ENCODE measurements around the gene ST14.
"Not testable (repeated sequence)": the region's sequence is repeated elsewhere in the genome, so short reads cannot be mapped to it uniquely, and the experiment has no call there.

Gene ST14

DNA sequence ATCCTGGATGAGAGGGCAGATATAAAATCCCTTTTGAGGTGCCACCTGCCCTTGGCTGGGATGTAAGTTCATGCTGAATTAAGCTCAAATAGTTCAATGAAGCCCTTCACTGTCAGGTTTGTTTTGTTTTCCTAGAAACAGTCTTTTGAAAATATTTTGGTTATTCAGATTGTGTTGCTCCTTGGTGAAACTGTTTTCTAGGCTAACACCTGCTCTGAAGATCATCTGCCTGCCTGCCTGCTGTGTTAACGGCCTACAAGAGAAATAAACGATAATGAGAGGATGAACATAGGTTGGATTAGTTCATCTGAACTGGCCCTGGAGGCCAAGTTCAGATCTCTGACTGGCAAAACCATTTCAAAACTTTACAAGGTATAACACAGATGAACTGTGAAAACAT, 87.7 kb downstream of the ST14 start:
- no peak for DNase-seq (ENCODE audit: low read depth in 1 of 2, low spot score in 1 of 2)
- no peak for TF ChIP-seq JUND (IDR thresholded peaks at IDR 0.05; ENCODE audit: low read depth)
- in situ Hi-C loops (cut with HindIII; ENCODE audit: low pct_unique_long_range_greater_than_20kb, low sequenced_read_pairs) = no loop called here

DNA sequence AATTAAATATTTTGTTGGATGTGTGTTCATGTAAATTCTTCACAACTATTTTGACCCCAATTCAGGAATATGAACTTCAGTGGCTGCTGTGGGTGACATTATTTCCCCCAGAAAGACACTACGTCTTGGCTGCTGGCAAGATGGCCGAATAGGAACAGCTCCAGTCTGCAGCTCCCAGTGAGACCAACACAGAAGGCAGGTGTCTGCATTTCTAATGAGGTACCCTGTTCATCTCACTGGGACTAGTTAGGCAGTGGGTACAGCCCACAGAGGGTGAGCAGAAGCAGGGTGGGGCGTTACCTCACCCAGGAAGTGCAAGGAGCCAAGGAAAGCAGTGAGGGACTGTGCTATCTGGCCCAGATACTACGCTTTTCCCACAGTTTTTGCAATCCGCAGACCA, 89.8 kb downstream of the ST14 start:
- DNase-seq (ENCODE audit: low read depth in 1 of 2, low spot score in 1 of 2) = no peak
- no peak for TF ChIP-seq JUND (IDR thresholded peaks at IDR 0.05; ENCODE audit: low read depth)
- in situ Hi-C loops (cut with HindIII; ENCODE audit: low pct_unique_long_range_greater_than_20kb, low sequenced_read_pairs) = no loop called here

GRCh38 chr11:130249929-130250328, 90.3 kb downstream of the ST14 start:
- in situ Hi-C loops (cut with HindIII; ENCODE audit: low pct_unique_long_range_greater_than_20kb, low sequenced_read_pairs); DNase-seq (ENCODE audit: low read depth in 1 of 2, low spot score in 1 of 2): not testable (repeated sequence)

GRCh38 chr11:130251763-130252162, 92.2 kb downstream of the ST14 start:
- in situ Hi-C loops (cut with HindIII; ENCODE audit: low pct_unique_long_range_greater_than_20kb, low sequenced_read_pairs); DNase-seq (ENCODE audit: low read depth in 1 of 2, low spot score in 1 of 2): not testable (repeated sequence)
